IPS-15b (cell line): ENCODE results near the gene NUP54.
A peak's percentile ranks its signal among the peaks of the same experiment; 100 is the strongest.

Experiments
- H3K27me3 ChIP-seq: one replicate; pipeline ENCODE4 v1.6.1; 2013; ENCODE audit warnings: low read length; ENCODE audit not compliant: control insufficient read depth, insufficient read depth
- H3K36me3 ChIP-seq: one replicate; pipeline ENCODE4 v1.6.1; 2013; ENCODE audit warnings: low read length; ENCODE audit not compliant: control insufficient read depth, insufficient read depth
- H3K4me1 ChIP-seq: one replicate; pipeline ENCODE4 v1.6.1; 2013; ENCODE audit warnings: mild to moderate bottlenecking, low read length; ENCODE audit not compliant: control insufficient read depth, insufficient read depth
- H3K4me3 ChIP-seq: one replicate; pipeline ENCODE4 v1.5.1; 2013; ENCODE audit warnings: low read depth, low read length
- H3K9ac ChIP-seq: one replicate; pipeline ENCODE4 v1.6.1; 2013; ENCODE audit warnings: low read depth, mild to moderate bottlenecking, low read length
- H3K9me3 ChIP-seq: one replicate; pipeline ENCODE4 v1.6.1; 2013; ENCODE audit warnings: mild to moderate bottlenecking, low read length; ENCODE audit not compliant: control insufficient read depth, insufficient read depth

NUP54 gene

GRCh38 chr4:76090241-76090691 lies 57.9 kb downstream of the NUP54 start:
- H3K4me3 ChIP-seq, result no peak overlapping the region
- H3K36me3 ChIP-seq, result no peaks in the 10 kb centered on the region
- no peaks in the 10 kb centered on the region for H3K9me3 ChIP-seq
- no peak overlapping the region for H3K9ac ChIP-seq
- no peaks in the 10 kb centered on the region for H3K27me3 ChIP-seq
- H3K4me1 ChIP-seq, result no peaks in the 10 kb centered on the region

GRCh38 chr4:76088719-76089118 lies 59.5 kb downstream of the NUP54 start:
- Histone ChIP-seq H3K4me1 (no peaks in the 10 kb centered on the region), H3K9ac (no peak overlapping the region), H3K36me3 (no peaks in the 10 kb centered on the region), H3K9me3 (no peaks in the 10 kb centered on the region), H3K27me3 (no peaks in the 10 kb centered on the region), H3K4me3 (no peak overlapping the region)

- no peaks in the 10 kb centered on the region for H3K36me3 ChIP-seq
- no peaks in the 10 kb centered on the region for H3K9me3 ChIP-seq
- H3K4me3 ChIP-seq, result peak overlapping the region; percentile 9
- no peak overlapping the region for H3K9ac ChIP-seq
- H3K27me3 ChIP-seq, result no peaks in the 10 kb centered on the region
- no peaks in the 10 kb centered on the region for H3K4me1 ChIP-seq
Observed at GRCh38 chr4:76087007-76087769, 61.0 kb downstream of the NUP54 start.

DNA sequence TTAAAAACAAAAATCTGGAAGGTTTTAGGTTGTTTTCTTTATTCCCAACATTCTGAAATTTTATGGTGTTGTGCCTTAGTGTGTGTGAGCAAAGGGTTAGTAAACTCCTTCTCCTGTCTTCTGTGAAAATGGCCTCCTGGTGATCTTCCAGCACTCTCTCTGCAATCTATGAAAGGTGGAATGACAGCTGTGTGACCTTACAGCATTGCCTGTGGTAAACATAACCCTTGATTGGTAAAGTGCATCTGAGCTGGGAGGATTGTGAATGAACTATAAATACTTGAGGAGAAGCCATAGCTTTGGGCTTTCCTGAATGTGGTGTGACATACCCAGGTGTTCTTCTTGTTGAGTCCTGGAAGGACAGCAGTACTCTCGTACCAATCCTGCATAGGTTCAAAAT lies 63.7 kb downstream of the NUP54 start:
- no peak overlapping the region for H3K4me3 ChIP-seq
- no peaks in the 10 kb centered on the region for H3K36me3 ChIP-seq
- no peaks in the 10 kb centered on the region for H3K4me1 ChIP-seq
- H3K9me3 ChIP-seq, result no peaks in the 10 kb centered on the region
- no peaks in the 10 kb centered on the region for H3K27me3 ChIP-seq
- no peak overlapping the region for H3K9ac ChIP-seq

GRCh38 chr4:76083386-76083988 lies 64.7 kb downstream of the NUP54 start:
- H3K4me1 ChIP-seq, result no peaks in the 10 kb centered on the region
- H3K4me3 ChIP-seq, result no peak overlapping the region
- H3K36me3 ChIP-seq, result no peaks in the 10 kb centered on the region
- no peaks in the 10 kb centered on the region for H3K9me3 ChIP-seq
- no peak overlapping the region for H3K9ac ChIP-seq
- no peaks in the 10 kb centered on the region for H3K27me3 ChIP-seq

DNA sequence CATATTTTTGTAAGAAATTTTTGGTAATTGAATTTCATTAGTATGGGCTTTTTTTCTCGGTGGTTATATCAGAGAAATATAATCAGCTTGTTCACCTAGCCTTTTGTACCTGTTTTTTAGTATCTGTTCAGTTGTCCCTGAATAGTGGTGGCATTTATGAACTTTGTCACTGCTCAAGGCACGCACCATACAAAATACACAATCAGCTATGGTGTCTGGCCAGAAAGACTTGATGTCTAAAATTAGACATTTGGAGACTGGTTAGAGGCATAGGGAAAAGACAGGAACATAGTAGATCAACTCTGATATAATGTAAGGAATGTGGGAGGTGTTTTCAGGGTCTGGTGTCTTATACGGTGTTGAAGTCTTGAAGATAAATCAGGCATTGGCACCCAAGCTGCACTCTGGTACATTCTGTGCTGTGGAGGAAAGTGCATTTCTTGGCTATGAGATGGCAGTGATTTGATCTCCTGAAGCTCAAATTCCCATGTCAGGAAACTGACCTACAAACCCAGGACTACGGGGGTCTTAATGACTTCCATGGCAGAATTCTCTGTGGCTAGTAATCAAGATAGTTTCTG lies 70.1 kb downstream of the NUP54 start:
- no peak overlapping the region for H3K9ac ChIP-seq
- no peaks in the 10 kb centered on the region for H3K36me3 ChIP-seq
- H3K27me3 ChIP-seq, result no peaks in the 10 kb centered on the region
- H3K4me1 ChIP-seq, result peaks cover 6% of the 10 kb centered on the region
- H3K4me3 ChIP-seq, result no peak overlapping the region
- H3K9me3 ChIP-seq, result no peaks in the 10 kb centered on the region

GRCh38 chr4:76074993-76075600 lies 73.1 kb downstream of the NUP54 start:
- Histone ChIP-seq H3K27me3 (no peaks in the 10 kb centered on the region), H3K9ac (no peak overlapping the region), H3K4me3 (no peak overlapping the region), H3K36me3 (no peaks in the 10 kb centered on the region), H3K9me3 (no peaks in the 10 kb centered on the region), H3K4me1 (peaks cover 12% of the 10 kb centered on the region)

GRCh38 chr4:76074468-76074867 lies 73.7 kb downstream of the NUP54 start, which contains the start of gene ART3:
ART3 (plus strand) TSS chr4:76074709; CDS start chr4:76075890, 1,181 bp downstream.
- Histone ChIP-seq H3K4me3 (no peak within 1 kb of the TSS), H3K9me3 (no peaks in the 10 kb centered on the region), H3K9ac (no peak within 1 kb of the TSS), H3K27me3 (no peaks in the 10 kb centered on the region), H3K36me3 (no peaks in the 10 kb centered on the region), H3K4me1 (peaks cover 12% of the 10 kb centered on the region)

- H3K9ac ChIP-seq, result peak overlapping the region; percentile 42
- no peaks in the 10 kb centered on the region for H3K9me3 ChIP-seq
- H3K27me3 ChIP-seq, result no peaks in the 10 kb centered on the region
- H3K4me3 ChIP-seq, result no peak overlapping the region
- H3K4me1 ChIP-seq, result peaks cover 12% of the 10 kb centered on the region
- H3K36me3 ChIP-seq, result no peaks in the 10 kb centered on the region
Observed at GRCh38 chr4:76072760-76073159, 75.4 kb downstream of the NUP54 start.

DNA sequence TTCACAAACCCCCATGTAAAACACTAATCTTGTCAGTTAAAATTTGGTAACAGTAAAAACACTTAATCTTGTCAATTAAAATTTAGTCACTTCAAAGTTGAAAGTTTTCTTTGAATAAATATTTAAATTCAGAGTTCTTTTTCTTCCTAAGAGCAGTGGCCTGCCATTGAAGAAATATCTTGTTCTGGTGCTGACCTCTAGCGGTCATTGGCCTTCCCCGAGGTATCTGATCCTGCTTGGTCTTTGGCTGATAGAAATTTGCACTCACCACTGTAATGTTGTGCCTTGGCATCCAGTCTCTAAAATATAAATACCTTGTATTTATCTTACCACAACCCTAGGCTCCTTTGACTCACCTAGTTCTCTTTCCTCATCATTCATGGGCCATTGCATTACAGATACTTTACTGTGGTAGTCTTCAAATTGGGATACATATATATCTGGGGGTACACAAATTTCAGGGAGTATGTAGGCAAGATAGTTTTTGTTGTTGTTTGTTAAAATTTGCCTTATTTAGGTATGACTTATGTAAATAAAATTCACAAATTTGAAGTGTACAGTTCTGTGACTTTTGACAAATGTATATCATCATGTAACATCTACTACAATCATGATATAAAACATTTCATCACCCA lies 80.4 kb downstream of the NUP54 start:
- H3K9me3 ChIP-seq, result no peaks in the 10 kb centered on the region
- no peaks in the 10 kb centered on the region for H3K27me3 ChIP-seq
- H3K36me3 ChIP-seq, result no peaks in the 10 kb centered on the region
- no peak overlapping the region for H3K4me3 ChIP-seq
- peaks cover 3% of the 10 kb centered on the region for H3K4me1 ChIP-seq
- H3K9ac ChIP-seq, result no peak overlapping the region

GRCh38 chr4:76066546-76066945 lies 81.7 kb downstream of the NUP54 start:
- H3K36me3 ChIP-seq, result no peaks in the 10 kb centered on the region
- no peaks in the 10 kb centered on the region for H3K27me3 ChIP-seq
- no peaks in the 10 kb centered on the region for H3K4me1 ChIP-seq
- H3K9me3 ChIP-seq, result no peaks in the 10 kb centered on the region
- H3K9ac ChIP-seq, result no peak overlapping the region
- H3K4me3 ChIP-seq, result no peak overlapping the region
